ENCODE data around the gene RSPRY1.
A peak's percentile ranks its signal among the peaks of the same experiment; 100 is the strongest.

RSPRY1 gene

GRCh38 chr16:57283214-57283958 lies 97.3 kb downstream of the RSPRY1 start:
- no peak for DNase-seq (ENCODE audit: low spot score)
- in situ Hi-C loops (cut with MboI; ENCODE audit: low pct_unique_long_range_greater_than_20kb, low sequenced_read_pairs, unreplicated experiment), result loop anchor here (25.0 kb wide), 1 partner anchor 196 kb away; the partner anchor contains the start of gene CPNE2
- no peak for TF ChIP-seq CTCF (IDR thresholded peaks at IDR 0.05; ENCODE audit: extremely low read depth, insufficient read depth, missing control alignments)

GRCh38 chr16:57283959-57284208 lies 97.8 kb downstream of the RSPRY1 start:
- TF ChIP-seq CTCF (IDR thresholded peaks at IDR 0.05; ENCODE audit: extremely low read depth, insufficient read depth, missing control alignments), result no peak
- no peak for DNase-seq (ENCODE audit: low spot score)
- in situ Hi-C loops (cut with MboI; ENCODE audit: low pct_unique_long_range_greater_than_20kb, low sequenced_read_pairs, unreplicated experiment), result loop anchor here (25.0 kb wide), 1 partner anchor 197 kb away; the partner anchor contains the start of gene CPNE2

GRCh38 chr16:57284209-57284951 lies 98.3 kb downstream of the RSPRY1 start, which contains the start of gene PLLP:
TSS of gene PLLP (minus strand) at chr16:57284672. CDS start at chr16:57284540, 132 bp downstream.
- in situ Hi-C loops (cut with MboI; ENCODE audit: low pct_unique_long_range_greater_than_20kb, low sequenced_read_pairs, unreplicated experiment), result loop anchor here (25.0 kb wide), 1 partner anchor 197 kb away; the partner anchor contains the start of gene CPNE2
- no peak for TF ChIP-seq CTCF (IDR thresholded peaks at IDR 0.05; ENCODE audit: extremely low read depth, insufficient read depth, missing control alignments)
- peak; percentile 81 for DNase-seq (ENCODE audit: low spot score)

GRCh38 chr16:57284952-57285363 lies 98.8 kb downstream of the RSPRY1 start:
- in situ Hi-C loops (cut with MboI; ENCODE audit: low pct_unique_long_range_greater_than_20kb, low sequenced_read_pairs, unreplicated experiment), result loop anchor here (25.0 kb wide), 1 partner anchor 198 kb away; the partner anchor contains the start of gene CPNE2
- no peak for DNase-seq (ENCODE audit: low spot score)
- TF ChIP-seq CTCF (IDR thresholded peaks at IDR 0.05; ENCODE audit: extremely low read depth, insufficient read depth, missing control alignments), result no peak

- no peak for DNase-seq (ENCODE audit: low spot score)
- TF ChIP-seq CTCF (IDR thresholded peaks at IDR 0.05; ENCODE audit: extremely low read depth, insufficient read depth, missing control alignments), result no peak
- in situ Hi-C loops (cut with MboI; ENCODE audit: low pct_unique_long_range_greater_than_20kb, low sequenced_read_pairs, unreplicated experiment), result loop anchor here (25.0 kb wide), 1 partner anchor 198 kb away; the partner anchor contains the start of gene CPNE2
Measured at GRCh38 chr16:57285379-57285778, 99.2 kb downstream of the RSPRY1 start.

- DNase-seq (ENCODE audit: low spot score), result peak; percentile 56
- in situ Hi-C loops (cut with MboI; ENCODE audit: low pct_unique_long_range_greater_than_20kb, low sequenced_read_pairs, unreplicated experiment), result loop anchor here (25.0 kb wide), 1 partner anchor 202 kb away; the partner anchor contains the start of gene CPNE2
- no peak for TF ChIP-seq CTCF (IDR thresholded peaks at IDR 0.05; ENCODE audit: extremely low read depth, insufficient read depth, missing control alignments)
Measured at GRCh38 chr16:57289391-57290257, 103.5 kb downstream of the RSPRY1 start.
